ENCODE results near the gene KISS1.

The KISS1 gene

DNA sequence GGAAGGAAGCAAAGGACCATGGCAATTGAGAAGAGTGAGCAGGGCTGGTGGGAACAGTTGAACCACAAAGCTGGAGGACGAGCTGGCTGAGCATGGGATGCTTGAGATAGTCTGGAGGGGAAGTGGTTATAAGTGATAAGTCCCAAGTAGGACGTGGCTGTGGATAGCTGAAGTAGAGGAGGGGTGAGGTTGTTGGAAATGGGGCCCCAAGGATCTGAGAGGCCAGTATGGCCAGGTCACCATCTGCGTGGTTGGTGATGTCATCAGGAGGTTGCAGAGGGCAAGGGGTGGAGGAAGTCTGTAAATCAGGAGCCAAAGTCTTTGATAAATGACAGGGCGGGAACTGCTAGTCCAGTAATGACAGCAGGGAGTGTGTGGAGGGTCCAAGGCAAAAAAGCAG is 19.2 kb downstream of the KISS1 start:
- WGBS, 2 experiments = 81 to 89% methylated on average over 4 of the region's 4 CpGs
- Histone ChIP-seq H3K27me3 (ENCODE audit: control insufficient read depth, insufficient read depth, low read length, poor library complexity, severe bottlenecking) (peaks cover 3% of the 10 kb centered on the region), H3K36me3 (ENCODE audit: control insufficient read depth, insufficient read depth, low read length) (no peaks in the 10 kb centered on the region)

GRCh38 chr1:204176049-204176448 is 20.2 kb downstream of the KISS1 start:
- no peaks in the 10 kb centered on the region for H3K36me3 ChIP-seq (ENCODE audit: control insufficient read depth, insufficient read depth, low read length)
- WGBS, 2 experiments = 86 to 89% methylated on average over 3 to 5 of the region's 5 CpGs
- H3K4me1 ChIP-seq (ENCODE audit: control insufficient read depth, insufficient read depth, low read length) = no peaks in the 10 kb centered on the region
- no peak overlapping the region for H3K27ac ChIP-seq (ENCODE audit: insufficient read depth, low read depth, low read length, poor library complexity, severe bottlenecking)
- H3K4me3 ChIP-seq (ENCODE audit: insufficient read depth, low read depth, low read length) = no peak overlapping the region
- peaks cover 3% of the 10 kb centered on the region for H3K27me3 ChIP-seq (ENCODE audit: control insufficient read depth, insufficient read depth, low read length, poor library complexity, severe bottlenecking)
- no peaks in the 10 kb centered on the region for H3K9me3 ChIP-seq (ENCODE audit: control insufficient read depth, low read length)

More for the DNA sequence above, 19.2 kb downstream of the KISS1 start:
- H3K4me1 ChIP-seq (ENCODE audit: control insufficient read depth, insufficient read depth, low read length) = no peaks in the 10 kb centered on the region
- H3K27ac ChIP-seq (ENCODE audit: insufficient read depth, low read depth, low read length, poor library complexity, severe bottlenecking) = no peak overlapping the region
- no peaks in the 10 kb centered on the region for H3K9me3 ChIP-seq (ENCODE audit: control insufficient read depth, low read length)
- H3K4me3 ChIP-seq (ENCODE audit: insufficient read depth, low read depth, low read length) = no peak overlapping the region

GRCh38 chr1:204174958-204175357 is 21.3 kb downstream of the KISS1 start:
- Histone ChIP-seq H3K9me3 (ENCODE audit: control insufficient read depth, low read length) (no peaks in the 10 kb centered on the region), H3K27ac (ENCODE audit: insufficient read depth, low read depth, low read length, poor library complexity, severe bottlenecking) (no peak overlapping the region), H3K4me3 (ENCODE audit: insufficient read depth, low read depth, low read length) (no peak overlapping the region), H3K4me1 (ENCODE audit: control insufficient read depth, insufficient read depth, low read length) (no peaks in the 10 kb centered on the region), H3K27me3 (ENCODE audit: control insufficient read depth, insufficient read depth, low read length, poor library complexity, severe bottlenecking) (peaks cover 3% of the 10 kb centered on the region), H3K36me3 (ENCODE audit: control insufficient read depth, insufficient read depth, low read length) (no peaks in the 10 kb centered on the region)
- 86 to 90% methylated on average over 3 of the region's 3 CpGs for WGBS, 2 experiments

DNA sequence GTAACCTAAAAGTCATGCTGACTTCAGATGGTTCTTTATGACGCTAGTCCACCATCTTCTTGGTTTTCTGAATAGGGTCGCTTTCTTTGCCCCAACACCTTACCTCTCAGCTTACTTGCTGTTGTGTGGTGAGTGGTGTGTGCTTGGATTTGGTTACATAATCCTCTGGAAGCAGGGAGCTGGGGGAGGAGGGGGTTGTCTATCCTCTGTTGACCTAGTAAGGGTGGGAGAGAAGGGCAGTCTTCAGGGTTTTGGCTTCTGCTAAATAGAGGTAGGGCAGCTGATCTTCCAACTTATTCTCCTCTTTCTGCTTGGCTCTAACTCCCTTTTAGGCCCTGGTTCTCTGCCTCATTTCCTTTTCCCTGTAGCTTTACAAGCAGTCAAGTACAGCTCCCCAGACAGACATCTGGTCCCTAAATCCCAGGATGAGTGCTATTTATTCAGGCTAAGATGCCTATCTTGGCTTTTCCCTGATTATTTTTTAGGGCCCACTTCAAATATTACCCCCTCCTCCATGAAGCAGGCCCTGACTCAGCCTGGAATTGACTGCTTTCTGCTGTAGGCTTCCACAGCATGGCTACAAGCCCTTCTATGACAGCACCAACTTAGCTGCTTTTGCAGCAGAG is 23.8 kb downstream of the KISS1 start:
- Histone ChIP-seq H3K27ac (ENCODE audit: insufficient read depth, low read depth, low read length, poor library complexity, severe bottlenecking) (no peak overlapping the region), H3K4me3 (ENCODE audit: insufficient read depth, low read depth, low read length) (no peak overlapping the region), H3K4me1 (ENCODE audit: control insufficient read depth, insufficient read depth, low read length) (no peaks in the 10 kb centered on the region), H3K36me3 (ENCODE audit: control insufficient read depth, insufficient read depth, low read length) (no peaks in the 10 kb centered on the region), H3K27me3 (ENCODE audit: control insufficient read depth, insufficient read depth, low read length, poor library complexity, severe bottlenecking) (no peaks in the 10 kb centered on the region), H3K9me3 (ENCODE audit: control insufficient read depth, low read length) (no peaks in the 10 kb centered on the region)
- WGBS, 2 experiments = 94 to 100% methylated on average over 1 to 2 of the region's 2 CpGs

DNA sequence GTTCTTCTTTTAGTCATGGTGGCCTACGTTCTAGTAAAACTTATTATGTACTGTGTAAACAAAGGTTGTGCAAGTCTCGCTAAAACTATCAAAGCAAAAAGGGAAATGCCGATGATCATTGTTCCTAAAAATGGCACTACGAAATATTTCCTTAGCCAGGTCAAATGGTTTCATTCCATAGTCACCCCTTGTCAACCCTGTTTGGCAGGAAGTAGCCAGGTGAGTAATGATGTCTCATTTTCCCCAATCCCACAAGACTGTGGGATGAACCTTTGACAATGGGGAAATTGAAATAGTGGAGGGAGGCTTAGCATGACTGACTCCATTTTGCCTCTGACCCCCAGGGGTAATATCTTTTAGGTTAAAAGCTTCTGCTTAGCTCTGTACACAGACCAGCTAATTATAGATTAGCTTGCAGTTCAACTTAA is 24.5 kb downstream of the KISS1 start:
- no peak overlapping the region for H3K27ac ChIP-seq (ENCODE audit: insufficient read depth, low read depth, low read length, poor library complexity, severe bottlenecking)
- H3K36me3 ChIP-seq (ENCODE audit: control insufficient read depth, insufficient read depth, low read length) = no peaks in the 10 kb centered on the region
- no peaks in the 10 kb centered on the region for H3K27me3 ChIP-seq (ENCODE audit: control insufficient read depth, insufficient read depth, low read length, poor library complexity, severe bottlenecking)
- WGBS, 2 experiments = 86 to 91% methylated on average over 4 of the region's 4 CpGs
- H3K4me3 ChIP-seq (ENCODE audit: insufficient read depth, low read depth, low read length) = no peak overlapping the region
- no peaks in the 10 kb centered on the region for H3K4me1 ChIP-seq (ENCODE audit: control insufficient read depth, insufficient read depth, low read length)
- no peaks in the 10 kb centered on the region for H3K9me3 ChIP-seq (ENCODE audit: control insufficient read depth, low read length)

- Histone ChIP-seq H3K27me3 (ENCODE audit: control insufficient read depth, insufficient read depth, low read length, poor library complexity, severe bottlenecking) (no peaks in the 10 kb centered on the region), H3K27ac (ENCODE audit: insufficient read depth, low read depth, low read length, poor library complexity, severe bottlenecking) (no peak overlapping the region), H3K4me3 (ENCODE audit: insufficient read depth, low read depth, low read length) (no peak overlapping the region), H3K36me3 (ENCODE audit: control insufficient read depth, insufficient read depth, low read length) (no peaks in the 10 kb centered on the region), H3K4me1 (ENCODE audit: control insufficient read depth, insufficient read depth, low read length) (no peaks in the 10 kb centered on the region), H3K9me3 (ENCODE audit: control insufficient read depth, low read length) (no peaks in the 10 kb centered on the region)
- 84 to 90% methylated on average over 3 of the region's 3 CpGs for WGBS, 2 experiments
These were observed 25.7 kb downstream of the KISS1 start for GRCh38 chr1:204170494-204171155.

DNA sequence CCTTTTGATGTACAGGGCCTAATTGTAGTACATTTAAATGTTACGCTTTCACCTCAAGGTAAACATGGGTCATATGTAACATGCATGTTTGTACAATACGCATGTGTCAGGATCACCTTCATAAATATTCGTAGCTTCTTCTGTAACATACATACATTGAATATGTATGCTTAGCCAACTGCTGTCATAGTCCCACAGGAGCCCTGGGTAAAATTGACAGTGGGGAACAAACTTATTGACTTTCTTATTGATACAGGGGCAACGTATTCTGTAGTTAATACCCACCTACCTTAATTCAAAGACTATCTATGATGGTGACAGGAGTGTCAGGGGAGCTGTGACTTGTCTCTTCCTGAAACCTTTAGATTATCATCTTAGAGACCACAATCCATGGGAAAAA is 26.4 kb downstream of the KISS1 start:
- H3K27me3 ChIP-seq (ENCODE audit: control insufficient read depth, insufficient read depth, low read length, poor library complexity, severe bottlenecking) = no peaks in the 10 kb centered on the region
- H3K27ac ChIP-seq (ENCODE audit: insufficient read depth, low read depth, low read length, poor library complexity, severe bottlenecking) = no peak overlapping the region
- H3K4me1 ChIP-seq (ENCODE audit: control insufficient read depth, insufficient read depth, low read length) = no peaks in the 10 kb centered on the region
- H3K9me3 ChIP-seq (ENCODE audit: control insufficient read depth, low read length) = no peaks in the 10 kb centered on the region
- no peaks in the 10 kb centered on the region for H3K36me3 ChIP-seq (ENCODE audit: control insufficient read depth, insufficient read depth, low read length)
- H3K4me3 ChIP-seq (ENCODE audit: insufficient read depth, low read depth, low read length) = no peak overlapping the region
- 79 to 95% methylated on average over 4 of the region's 4 CpGs for WGBS, 2 experiments

DNA sequence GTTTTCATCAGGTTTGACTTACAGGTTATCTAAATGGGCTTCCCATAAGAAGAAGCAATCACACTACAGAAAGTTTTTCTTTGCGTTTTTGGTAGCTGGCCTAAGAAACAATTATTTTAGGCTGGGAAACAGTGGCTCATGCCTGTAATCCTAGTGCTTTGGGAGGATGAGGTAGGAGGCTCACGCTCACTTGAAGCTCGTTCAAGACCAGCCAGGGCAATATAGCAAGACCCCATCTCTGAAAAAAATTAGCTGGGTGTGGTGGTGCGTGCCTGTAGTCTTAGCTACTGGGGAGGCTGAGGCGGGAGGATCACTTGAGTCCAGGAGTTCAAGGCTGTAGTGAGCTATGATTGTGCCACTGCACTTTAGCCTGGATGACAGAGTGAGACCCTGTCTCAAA is 28.6 kb downstream of the KISS1 start:
- no peaks in the 10 kb centered on the region for H3K36me3 ChIP-seq (ENCODE audit: control insufficient read depth, insufficient read depth, low read length)
- no peak overlapping the region for H3K27ac ChIP-seq (ENCODE audit: insufficient read depth, low read depth, low read length, poor library complexity, severe bottlenecking)
- no peak overlapping the region for H3K4me3 ChIP-seq (ENCODE audit: insufficient read depth, low read depth, low read length)
- no peaks in the 10 kb centered on the region for H3K27me3 ChIP-seq (ENCODE audit: control insufficient read depth, insufficient read depth, low read length, poor library complexity, severe bottlenecking)
- 91% methylated on average over 5 of the region's 5 CpGs for WGBS, 2 experiments
- H3K4me1 ChIP-seq (ENCODE audit: control insufficient read depth, insufficient read depth, low read length) = no peaks in the 10 kb centered on the region
- no peaks in the 10 kb centered on the region for H3K9me3 ChIP-seq (ENCODE audit: control insufficient read depth, low read length)

GRCh38 chr1:204166219-204166618 is 30.1 kb downstream of the KISS1 start, which contains the start of gene REN:
TSS of gene REN (minus strand) at chr1:204166337. CDS start at chr1:204166293, 44 bp downstream.
- Histone ChIP-seq H3K27ac (ENCODE audit: insufficient read depth, low read depth, low read length, poor library complexity, severe bottlenecking) (no peak within 1 kb of the TSS), H3K9me3 (ENCODE audit: control insufficient read depth, low read length) (no peaks in the 10 kb centered on the region), H3K4me1 (ENCODE audit: control insufficient read depth, insufficient read depth, low read length) (no peaks in the 10 kb centered on the region), H3K27me3 (ENCODE audit: control insufficient read depth, insufficient read depth, low read length, poor library complexity, severe bottlenecking) (no peaks in the 10 kb centered on the region), H3K4me3 (ENCODE audit: insufficient read depth, low read depth, low read length) (no peak within 1 kb of the TSS), H3K36me3 (ENCODE audit: control insufficient read depth, insufficient read depth, low read length) (no peaks in the 10 kb centered on the region)
- WGBS, 2 experiments = 88 to 92% methylated on average over 5 of the region's 5 CpGs

GRCh38 chr1:204162494-204163074 is 33.7 kb downstream of the KISS1 start:
- H3K4me3 ChIP-seq (ENCODE audit: insufficient read depth, low read depth, low read length) = no peak overlapping the region
- H3K4me1 ChIP-seq (ENCODE audit: control insufficient read depth, insufficient read depth, low read length) = no peaks in the 10 kb centered on the region
- H3K36me3 ChIP-seq (ENCODE audit: control insufficient read depth, insufficient read depth, low read length) = no peaks in the 10 kb centered on the region
- no peak overlapping the region for H3K27ac ChIP-seq (ENCODE audit: insufficient read depth, low read depth, low read length, poor library complexity, severe bottlenecking)
- WGBS, 2 experiments = 19 to 22% methylated on average over 7 of the region's 7 CpGs
- no peaks in the 10 kb centered on the region for H3K27me3 ChIP-seq (ENCODE audit: control insufficient read depth, insufficient read depth, low read length, poor library complexity, severe bottlenecking)
- H3K9me3 ChIP-seq (ENCODE audit: control insufficient read depth, low read length) = no peaks in the 10 kb centered on the region

All from ectodermal cell (in vitro differentiated cells).